SK-N-MC (cell line): ENCODE results near the gene YIPF5.

ENCODE experiments used
- EZH2 ChIP-seq: fragments of 200-600 bp; sonication (generic); IDR thresholded peaks from one replicate; pipeline ENCODE4 v1.6.1; 2017; ENCODE audit warnings: antibody characterized with exemption
- POLR2AphosphoS5 ChIP-seq: IDR thresholded peaks from 2 replicates; pipeline ENCODE4 v1.6.1; 2012; ENCODE audit warnings: mild to moderate bottlenecking, low read depth, low read length, borderline replicate concordance

DNA sequence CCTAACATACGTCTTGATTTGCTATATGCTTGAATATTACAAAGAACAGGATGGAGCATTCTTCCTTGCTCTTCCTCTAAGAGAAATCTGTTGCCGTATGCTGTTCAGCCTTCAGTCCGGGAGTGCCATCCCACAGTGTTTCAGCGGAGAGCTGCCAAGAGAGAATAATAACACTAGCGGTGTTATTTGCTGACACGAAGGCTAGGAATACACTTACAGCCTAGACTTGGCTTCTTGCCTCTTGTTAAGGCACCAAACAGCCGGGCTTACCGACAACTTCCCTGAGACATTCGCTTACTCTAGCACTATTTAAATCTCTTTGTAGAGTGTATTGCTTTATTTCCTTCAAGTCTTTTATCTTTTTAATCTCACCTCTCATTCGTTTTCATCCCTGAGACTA, 31.6 kb upstream of the YIPF5 start:
- TF ChIP-seq POLR2AphosphoS5 (no peak), EZH2 (no peak)
